GM20431 (cell line): ENCODE results near the gene GPR45.

Experiments used
- in situ Hi-C: fragments of 300-500 bp; cut with MseI, MboI; formaldehyde crosslinking; loops from one replicate; pipeline ENCODE4 v1.15.0; 2020; ENCODE audit warnings: low sequenced_read_pairs; ENCODE audit not compliant: unreplicated experiment

The GPR45 gene

DNA sequence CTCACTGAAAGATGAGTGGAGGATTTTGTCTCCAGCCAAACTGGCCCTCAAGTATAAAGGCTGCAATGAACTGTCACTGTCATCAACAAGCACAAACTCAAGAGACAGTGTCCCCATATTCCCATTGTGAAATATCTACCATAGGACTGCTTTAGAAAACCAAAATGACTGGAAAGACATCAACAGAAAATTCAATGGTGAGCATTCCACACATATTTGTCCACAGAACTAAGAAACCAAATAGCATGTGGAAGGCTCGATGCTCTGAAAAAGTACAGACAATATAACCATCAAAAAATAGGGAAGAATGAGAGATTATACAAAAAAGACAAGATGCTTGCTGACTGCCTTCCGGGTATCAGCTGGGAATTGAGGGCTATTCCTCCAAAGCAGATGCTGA is 50.4 kb downstream of the GPR45 start:
- in situ Hi-C loops, result no loop called here
